ENCODE data around the gene OR2V2.

OR2V2 gene

GRCh38 chr5:181198106-181198685 is 50.8 kb downstream of the OR2V2 start:
- DNase-seq (ENCODE audit: low read depth), result no peak
- TF ChIP-seq, protein P1, sequence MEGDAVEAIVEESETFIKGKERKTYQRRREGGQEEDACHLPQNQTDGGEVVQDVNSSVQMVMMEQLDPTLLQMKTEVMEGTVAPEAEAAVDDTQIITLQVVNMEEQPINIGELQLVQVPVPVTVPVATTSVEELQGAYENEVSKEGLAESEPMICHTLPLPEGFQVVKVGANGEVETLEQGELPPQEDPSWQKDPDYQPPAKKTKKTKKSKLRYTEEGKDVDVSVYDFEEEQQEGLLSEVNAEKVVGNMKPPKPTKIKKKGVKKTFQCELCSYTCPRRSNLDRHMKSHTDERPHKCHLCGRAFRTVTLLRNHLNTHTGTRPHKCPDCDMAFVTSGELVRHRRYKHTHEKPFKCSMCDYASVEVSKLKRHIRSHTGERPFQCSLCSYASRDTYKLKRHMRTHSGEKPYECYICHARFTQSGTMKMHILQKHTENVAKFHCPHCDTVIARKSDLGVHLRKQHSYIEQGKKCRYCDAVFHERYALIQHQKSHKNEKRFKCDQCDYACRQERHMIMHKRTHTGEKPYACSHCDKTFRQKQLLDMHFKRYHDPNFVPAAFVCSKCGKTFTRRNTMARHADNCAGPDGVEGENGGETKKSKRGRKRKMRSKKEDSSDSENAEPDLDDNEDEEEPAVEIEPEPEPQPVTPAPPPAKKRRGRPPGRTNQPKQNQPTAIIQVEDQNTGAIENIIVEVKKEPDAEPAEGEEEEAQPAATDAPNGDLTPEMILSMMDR (IDR thresholded peaks at IDR 0.05; ENCODE audit: insufficient read depth, low read depth, low read length, missing control alignments), result no peak
- no peak overlapping the region for H3K4me3 ChIP-seq (ENCODE audit: low read length)

- TF ChIP-seq, protein P1 (IDR thresholded peaks at IDR 0.05; ENCODE audit: insufficient read depth, low read depth, low read length, missing control alignments), result no peak
- no peak for DNase-seq (ENCODE audit: low read depth)
- H3K4me3 ChIP-seq (ENCODE audit: low read length), result no peak overlapping the region
Observed at GRCh38 chr5:181198905-181199519, 51.6 kb downstream of the OR2V2 start.

- no peak overlapping the region for H3K4me3 ChIP-seq (ENCODE audit: low read length)
- TF ChIP-seq, protein P1 (IDR thresholded peaks at IDR 0.05; ENCODE audit: insufficient read depth, low read depth, low read length, missing control alignments), result no peak
- no peak for DNase-seq (ENCODE audit: low read depth)
Observed at GRCh38 chr5:181199881-181200638, 52.7 kb downstream of the OR2V2 start.

DNA sequence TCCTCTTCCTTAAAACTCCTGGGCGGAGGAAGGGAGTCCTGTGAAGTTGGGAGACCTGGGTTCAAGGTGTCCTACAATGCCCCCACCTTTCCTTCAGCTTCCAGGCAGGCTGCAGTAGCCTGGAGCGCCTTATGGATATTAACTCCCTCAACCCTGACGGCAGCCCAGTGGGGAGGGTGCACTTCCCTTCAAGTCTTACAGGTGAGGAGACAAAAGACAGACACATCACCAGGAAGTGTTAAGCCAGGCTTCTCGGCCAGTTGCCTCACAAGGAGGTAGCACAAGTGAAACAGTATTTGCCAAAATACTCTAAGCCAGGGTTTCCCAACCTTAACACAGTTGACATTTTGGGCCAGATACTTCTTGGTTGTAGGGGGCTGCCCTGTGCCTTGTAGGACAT is 53.4 kb downstream of the OR2V2 start:
- DNase-seq (ENCODE audit: low read depth), result no peak
- no peak overlapping the region for H3K4me3 ChIP-seq (ENCODE audit: low read length)
- TF ChIP-seq, protein P1 (IDR thresholded peaks at IDR 0.05; ENCODE audit: insufficient read depth, low read depth, low read length, missing control alignments), result no peak

DNA sequence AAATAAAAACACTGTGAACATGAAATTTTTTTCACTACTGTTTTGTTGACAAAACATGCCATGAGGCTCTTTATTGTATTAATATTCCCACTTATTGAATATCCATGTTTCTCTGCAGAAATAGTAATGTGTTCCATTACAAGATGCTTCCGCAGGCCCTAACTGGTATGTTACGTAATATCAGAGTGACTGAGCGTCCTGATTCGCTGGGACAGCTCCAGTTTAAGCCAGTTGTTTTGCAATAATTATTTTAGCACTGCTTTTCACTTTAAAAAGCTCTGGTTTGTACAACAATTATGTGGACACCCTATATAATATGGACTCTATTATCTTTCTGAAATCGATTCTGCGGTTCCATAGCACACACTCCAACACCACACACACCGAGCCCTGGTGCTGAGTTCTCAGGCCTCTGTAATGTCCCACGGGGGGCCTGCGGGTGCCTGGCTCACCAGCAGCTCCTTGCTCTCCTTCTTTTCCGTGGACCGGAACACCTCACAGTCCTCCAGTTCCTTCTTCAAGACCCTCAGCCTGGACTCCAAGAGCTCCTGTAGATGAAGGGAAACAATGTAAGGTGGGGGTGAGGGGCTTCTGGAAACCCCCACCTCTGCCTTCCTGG is 55.8 kb downstream of the OR2V2 start:
- peak; percentile 80 for DNase-seq (ENCODE audit: low read depth)
- peak overlapping the region; percentile 71 for H3K4me3 ChIP-seq (ENCODE audit: low read length)
- TF ChIP-seq, protein P1 (IDR thresholded peaks at IDR 0.05; ENCODE audit: insufficient read depth, low read depth, low read length, missing control alignments), result no peak

GRCh38 chr5:181203777-181204112 is 56.4 kb downstream of the OR2V2 start:
- TF ChIP-seq, protein P1 (IDR thresholded peaks at IDR 0.05; ENCODE audit: insufficient read depth, low read depth, low read length, missing control alignments), result no peak
- H3K4me3 ChIP-seq (ENCODE audit: low read length), result peak overlapping the region; percentile 71
- DNase-seq (ENCODE audit: low read depth), result peak; percentile 41
